Activated CD4-positive, CD25-positive, alpha-beta regulatory T cell (primary cell): Measurements from ENCODE around the gene BCL11B.

Source experiments
- DNase-seq, 4 experiments: peaks; one replicate each; lab custom pipeline; 2025; lab: John Stamatoyannopoulos, UW

BCL11B gene

DNA sequence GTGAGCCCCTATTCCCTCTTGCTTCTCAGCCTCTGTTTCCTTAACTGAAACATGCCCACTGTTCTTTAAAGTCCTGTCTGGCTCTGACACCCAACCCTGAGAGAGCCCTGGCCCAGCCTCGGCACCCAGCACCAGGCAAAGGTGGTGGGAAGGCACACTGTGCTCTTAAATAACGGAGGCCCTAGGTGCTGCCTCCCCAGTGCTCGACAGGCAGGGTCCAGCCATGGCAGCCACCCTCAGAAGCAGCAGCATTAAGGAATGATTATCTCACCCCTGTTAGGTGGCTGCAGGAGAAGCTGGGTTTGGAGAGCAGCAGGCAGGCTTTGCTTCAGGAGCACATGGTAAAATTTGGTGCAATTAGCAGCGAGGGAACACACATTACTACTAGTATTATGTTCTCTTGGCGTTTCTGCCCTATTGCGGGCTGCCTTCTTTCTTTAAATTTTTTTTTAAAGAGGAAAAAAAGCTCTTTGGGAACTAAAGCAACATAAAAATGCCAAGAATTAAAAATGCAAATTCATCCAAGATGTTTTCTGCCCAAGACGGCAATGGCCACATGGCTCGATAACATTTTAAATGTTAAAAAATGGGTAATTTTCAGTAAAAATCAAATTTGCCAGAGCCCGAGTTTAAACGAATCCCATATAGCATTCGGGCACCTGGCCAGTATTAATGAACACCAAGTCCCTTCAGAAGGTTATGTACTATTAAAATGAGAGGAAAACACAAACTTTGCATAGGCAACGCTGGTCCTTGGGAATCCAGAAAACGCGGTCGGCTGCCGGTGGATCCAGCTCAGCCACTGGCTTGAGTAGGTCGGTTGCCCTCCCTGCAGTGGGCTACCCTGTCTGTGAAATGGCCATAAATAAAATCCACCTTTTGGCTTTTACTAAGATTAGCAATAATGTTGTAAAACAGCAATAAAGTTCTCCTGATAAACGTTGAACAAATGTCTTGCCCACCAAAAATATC is 152.2 kb downstream of the BCL11B start:
- DNase-seq, result no peak
